K562 (cell line): Measurements from ENCODE around the gene DYNLT2B. TPM values are rescaled to one million over a fixed set of nuclear protein-coding genes. Genes with fewer than 3 reads are reported as not detected.

Source experiments
- CC2D1A ChIP-seq: fragments of 450-650 bp; IDR thresholded peaks from 2 replicates; pipeline ENCODE4 v1.6.1; 2017; ENCODE audit warnings: mild to moderate bottlenecking
- CEBPZ ChIP-seq: fragments of 150-350 bp; IDR thresholded peaks from 2 replicates; pipeline ENCODE4 v1.6.1; 2014; ENCODE audit warnings: low read depth, mild to moderate bottlenecking, low read length, borderline replicate concordance
- DIDO1 ChIP-seq: fragments of 450-650 bp; IDR thresholded peaks from 2 replicates; pipeline ENCODE4 v1.6.1; 2016; ENCODE audit warnings: low read depth, missing biosample characterization, missing genetic modification characterization
- MLLT1 ChIP-seq, 2 experiments: fragments of 450-650 bp; IDR thresholded peaks; 2 replicates each; pipeline ENCODE4 v1.6.1; 2016
- RAD21 ChIP-seq, 2 experiments: fragments of 250-450 bp in 1 of 2; fragments of 450-650 bp in 1 of 2; sonication (Bioruptor Pico) in 1 of 2; formaldehyde crosslinking in 1 of 2; IDR thresholded peaks in 1 of 2; conservative IDR thresholded peaks in 1 of 2; 2 replicates each; pipeline versions ENCODE4 v1.4.0 to v1.8.0; 2020 to 2022; ENCODE audit warnings: mild to moderate bottlenecking in 2 of 2, moderate library complexity in 1 of 2
- RB1 ChIP-seq: fragments of 450-650 bp; IDR thresholded peaks from 2 replicates; pipeline ENCODE4 v1.6.1; 2017; ENCODE audit warnings: low read depth, mild to moderate bottlenecking
- SIRT6 ChIP-seq: IDR thresholded peaks from one replicate; pipeline ENCODE4 v1.6.1; 2012; ENCODE audit warnings: low read depth, mild to moderate bottlenecking, control low read depth, inconsistent platforms, low read length, moderate library complexity
- TAF7 ChIP-seq: fragments of 450-650 bp; IDR thresholded peaks from 2 replicates; pipeline ENCODE4 v1.6.1; 2016; ENCODE audit warnings: missing genetic modification characterization, missing compliant biosample characterization
- ZBTB40 ChIP-seq, 2 experiments: fragments of 450-650 bp in 1 of 2; sonication (generic) in 1 of 2; formaldehyde crosslinking in 1 of 2; IDR thresholded peaks; 2 replicates each; pipeline versions ENCODE4 v1.7.1 to v1.9.0; 2016 to 2022; ENCODE audit warnings: inconsistent platforms in 1 of 2, mild to moderate bottlenecking in 1 of 2, missing genetic modification reagents in 1 of 2
- ZBTB9 ChIP-seq: fragments of 450-650 bp; formaldehyde crosslinking; IDR thresholded peaks from 2 replicates; pipeline ENCODE4 v1.4.0; 2020; ENCODE audit warnings: mild to moderate bottlenecking, moderate library complexity
- polyA plus RNA-seq, 8 experiments: library from polyadenylated mRNA; depleted of rRNA in 4 of 8; stranded (reverse) in 5 of 8; unstranded in 3 of 8; fragments of >200 nt; fragmentation: Nextera tagmentation in 2 of 8; fragmentation: Illumina TruSeq in 1 of 8; extraction: Ambion mirVana in 2 of 8; extraction: Trizol in 1 of 8; gene quantifications; 2 replicates each; pipeline versions ENCODE4 v1.2.1 to v1.2.3, GENCODE V29; 2011 to 2014; ENCODE audit warnings: inconsistent platforms in 1 of 8, missing spikeins in 1 of 8
- total RNA-seq, 7 experiments: library from RNA; depleted of rRNA in 6 of 7; stranded (reverse); fragments of >200 nt in 6 of 7; fragmentation: Illumina TruSeq in 2 of 7; extraction: Trizol in 2 of 7; gene quantifications; 2 replicates each; pipeline versions ENCODE4 v1.2.1 to v1.2.3, GENCODE V29; 2011 to 2021; ENCODE audit warnings: low replicate concordance in 1 of 7

DYNLT2B gene
- total and polyA plus RNA-seq, 9 of the 15 experiments (the other 6 are each of a cell fraction or from before 2014, with no cell fraction given) = 6.5 to 19.9 (median 8.7) TPM

GRCh38 chr3:196336319-196337145 lies 18.5 kb upstream of the DYNLT2B start (continued):
- peak; percentile 59; the same call in 1 of the 2 replicates for TF ChIP-seq ZBTB40 (IDR thresholded peaks at IDR 0.05)
- no peak for TF ChIP-seq ZBTB40 (CRISPR knock-in tag; IDR thresholded peaks at IDR 0.05)
- no peak for TF ChIP-seq SIRT6
- no peak for TF ChIP-seq CC2D1A
- TF ChIP-seq MLLT1 (IDR thresholded peaks at IDR 0.05) = 0 out of 4 replicates have a peak, but pooled peaks of 1 of the 2 experiments have one; percentile 58
- TF ChIP-seq CEBPZ = no peak
- TF ChIP-seq DIDO1 = no peak
- TF ChIP-seq ZBTB9 = no peak
- TF ChIP-seq RB1 = 0 out of 2 replicates have a peak, but pooled peaks have one; percentile 33
- no peak for TF ChIP-seq RAD21 (CRISPR knock-in tag; conservative IDR thresholded peaks at IDR 0.05 in 1 of 2, IDR thresholded peaks at IDR 0.05 in 1 of 2)
- TF ChIP-seq TAF7 (tag) = no peak
